ENCODE measurements around the gene FAM83B.

Gene FAM83B

GRCh38 chr6:54835176-54835575 is 11.4 kb upstream of the FAM83B start (continued):
- TF ChIP-seq ZNF169 (tag by site-specific recombination; IDR thresholded peaks at IDR 0.05) (no peak), SCRT2 (tag by site-specific recombination; IDR thresholded peaks at IDR 0.05) (no peak), ZNF280C (tag by site-specific recombination; IDR thresholded peaks at IDR 0.05) (no peak), ZFP37 (tag by site-specific recombination; IDR thresholded peaks at IDR 0.05) (no peak)

GRCh38 chr6:54846857-54847674 is 495 bp downstream of the FAM83B start:
- POLR2A ChIA-PET = interaction anchor here (0.6 to 1.1 kb wide), 3 partner anchors 26 to 262 kb away, joined by 3 to 13 read pairs (median 5); no protein-coding TSS in a partner anchor
- peaks cover 21% of the 10 kb centered on the region for H3K4me1 ChIP-seq (ENCODE audit: control insufficient read depth, insufficient read depth, low read length)
- no peaks in the 10 kb centered on the region for H3K36me3 ChIP-seq (ENCODE audit: control insufficient read depth in 2 of 2, insufficient read depth in 1 of 2, low read length in 2 of 2)
- CTCF ChIA-PET = interaction anchor here (0.6 to 0.7 kb wide), 2 partner anchors 15 to 1209 kb away, joined by 3 read pairs; no protein-coding TSS in a partner anchor
- peak overlapping the region; percentile 79 for H3K4me3 ChIP-seq (ENCODE audit: low read depth, low read length)
- peak overlapping the region; percentile 97 for H3K27ac ChIP-seq (ENCODE audit: extremely low read depth, low read depth, low read length)
- H3K9me3 ChIP-seq (ENCODE audit: control insufficient read depth, insufficient read depth, low read depth, low read length) = no peaks in the 10 kb centered on the region
- TF ChIP-seq ZBTB49 (tag by site-specific recombination; IDR thresholded peaks at IDR 0.05; ENCODE audit: low read depth) (no peak), ZNF473 (tag by site-specific recombination; IDR thresholded peaks at IDR 0.05) (no peak), PATZ1 (tag by site-specific recombination; IDR thresholded peaks at IDR 0.05) (peak; percentile 73), GLI4 (tag by site-specific recombination; IDR thresholded peaks at IDR 0.05) (no peak), ZNF266 (tag by site-specific recombination; IDR thresholded peaks at IDR 0.05; ENCODE audit: low read depth) (no peak), ZNF18 (tag by site-specific recombination; IDR thresholded peaks at IDR 0.05) (no peak), ZBTB20 (tag by site-specific recombination; IDR thresholded peaks at IDR 0.05) (peak; percentile 66), ZNF140 (tag by site-specific recombination; IDR thresholded peaks at IDR 0.05) (no peak), ZFP3 (tag by site-specific recombination; IDR thresholded peaks at IDR 0.05; ENCODE audit: low read depth) (peak; percentile 95), ZNF580 (tag by site-specific recombination; IDR thresholded peaks at IDR 0.05) (peak; percentile 10; the same call in 1 of the 2 replicates), ZNF24 (tag by site-specific recombination; IDR thresholded peaks at IDR 0.05) (no peak), ZNF169 (tag by site-specific recombination; IDR thresholded peaks at IDR 0.05) (no peak), ZNF488 (tag by site-specific recombination; IDR thresholded peaks at IDR 0.05) (no peak), PBX3 (CRISPR knock-in tag; IDR thresholded peaks at IDR 0.05) (peak; percentile 14; the same call in 1 of the 2 replicates), ZNF366 (tag by site-specific recombination; conservative IDR thresholded peaks at IDR 0.05) (peak; percentile 31; the same call in 1 of the 2 replicates), ZNF10 (tag by site-specific recombination; IDR thresholded peaks at IDR 0.05) (no peak), ZNF391 (tag by site-specific recombination; IDR thresholded peaks at IDR 0.05; ENCODE audit: borderline replicate concordance, low read depth) (no peak), ZNF585B (tag by site-specific recombination; IDR thresholded peaks at IDR 0.05) (no peak), ZSCAN4 (tag by site-specific recombination; IDR thresholded peaks at IDR 0.05) (no peak), ZNF433 (tag by site-specific recombination; IDR thresholded peaks at IDR 0.05; ENCODE audit: low read depth) (no peak)

All from HEK293 (cell line).